Fibroblast of villous mesenchyme (primary cell): ENCODE data around the gene CBX5. TPM values are rescaled to one million over a fixed set of nuclear protein-coding genes. Genes with fewer than 3 reads are reported as not detected.
"Not testable (repeated sequence)": the region's sequence is repeated elsewhere in the genome, so short reads cannot be mapped to it uniquely, and the experiment has no call there.

Experiments
- DNase-seq: peaks from one replicate; pipeline ENCODE4 v3.0.0-alpha.2; 2010; ENCODE audit warnings: low read depth
- H3K4me3 ChIP-seq: 2 replicates; pipeline ENCODE4 v1.5.1; 2011; ENCODE audit warnings: low read depth, mild to moderate bottlenecking, low read length
- CTCF ChIP-seq: IDR thresholded peaks from 2 replicates; pipeline ENCODE4 v1.5.1; 2012; ENCODE audit warnings: low read depth, mild to moderate bottlenecking, low read length; ENCODE audit not compliant: insufficient read depth
- total RNA-seq: library from RNA; depleted of rRNA; stranded (reverse); fragments of >200 nt; gene quantifications from 2 replicates; pipeline ENCODE4 v1.2.3, GENCODE V29; 2012

Gene CBX5
- total RNA-seq, 1 donor = 68.7 TPM

GRCh38 chr12:54292083-54292930 lies 12.4 kb upstream of the CBX5 start:
- H3K4me3 ChIP-seq = no peak overlapping the region
- no peak for DNase-seq
- no peak for TF ChIP-seq CTCF

GRCh38 chr12:54287261-54288157 lies 7.6 kb upstream of the CBX5 start:
- TF ChIP-seq CTCF = no peak
- H3K4me3 ChIP-seq = no peak overlapping the region
- no peak for DNase-seq

- no peak for TF ChIP-seq CTCF
- DNase-seq = no peak
- no peak overlapping the region for H3K4me3 ChIP-seq
These were observed 6.4 kb upstream of the CBX5 start for GRCh38 chr12:54286042-54287030.

- DNase-seq = no peak
- peak overlapping the region; percentile 27 for H3K4me3 ChIP-seq
- TF ChIP-seq CTCF = peak; percentile 47
These were observed 5.5 kb upstream of the CBX5 start for GRCh38 chr12:54285150-54286041.

GRCh38 chr12:54284070-54284780 lies 4.3 kb upstream of the CBX5 start:
- peak overlapping the region; percentile 99 for H3K4me3 ChIP-seq
- DNase-seq = not testable (repeated sequence)
